GM19468 (cell line): ENCODE measurements around the gene STAP2.
A peak's percentile ranks its signal among the peaks of the same experiment; 100 is the strongest.
"Not testable (repeated sequence)": the region's sequence is repeated elsewhere in the genome, so short reads cannot be mapped to it uniquely, and the experiment has no call there.

ENCODE experiments used
- ATAC-seq: cut with Tn5 transposase; IDR thresholded peaks from one replicate; pipeline ENCODE4 v1.9.1; 2021; ENCODE audit warnings: mild to moderate bottlenecking, moderate library complexity, moderate number of reproducible peaks; ENCODE audit not compliant: unreplicated experiment; ENCODE audit errors: extremely low read depth

STAP2 gene

GRCh38 chr19:4359627-4360000, 21.0 kb upstream of the STAP2 start:
- no peak for ATAC-seq

GRCh38 chr19:4358709-4359626, 20.3 kb upstream of the STAP2 start:
- no peak for ATAC-seq

- no peak for ATAC-seq
Observed at GRCh38 chr19:4357921-4358326, 19.3 kb upstream of the STAP2 start.

- no peak for ATAC-seq
Observed at GRCh38 chr19:4357095-4357797, 18.6 kb upstream of the STAP2 start.

- no peak for ATAC-seq
Observed at GRCh38 chr19:4354897-4355296, 16.3 kb upstream of the STAP2 start.

GRCh38 chr19:4354282-4354681, 15.7 kb upstream of the STAP2 start:
- no peak for ATAC-seq

- no peak for ATAC-seq
Observed at GRCh38 chr19:4352701-4353121, 14.1 kb upstream of the STAP2 start.

- no peak for ATAC-seq
Observed at GRCh38 chr19:4350726-4351125, 12.1 kb upstream of the STAP2 start.

GRCh38 chr19:4350111-4350510, 11.5 kb upstream of the STAP2 start:
- no peak for ATAC-seq

GRCh38 chr19:4349225-4349624, 10.6 kb upstream of the STAP2 start:
- ATAC-seq = not testable (repeated sequence)

- no peak for ATAC-seq
Observed at GRCh38 chr19:4347521-4347920, 8.9 kb upstream of the STAP2 start.

- no peak for ATAC-seq
Observed at GRCh38 chr19:4346020-4346383, 7.4 kb upstream of the STAP2 start.

- no peak for ATAC-seq
Observed at GRCh38 chr19:4345342-4346019, 6.9 kb upstream of the STAP2 start.

GRCh38 chr19:4343370-4344307, 5.0 kb upstream of the STAP2 start, which contains the start of gene MPND:
MPND (plus strand) TSS chr19:4343562; CDS start chr19:4343594, 32 bp downstream.
- peak; percentile 9 for ATAC-seq

GRCh38 chr19:4342615-4343369, 4.2 kb upstream of the STAP2 start:
- ATAC-seq = peak; percentile 88

- no peak for ATAC-seq
Observed at GRCh38 chr19:4342314-4342614, 3.6 kb upstream of the STAP2 start.

- no peak for ATAC-seq
Observed at GRCh38 chr19:4337906-4338440, 654 bp downstream of the STAP2 start.

- ATAC-seq = no peak
Observed at GRCh38 chr19:4334929-4335570, 3.6 kb downstream of the STAP2 start.

- no peak for ATAC-seq
Observed at GRCh38 chr19:4329858-4330257, 8.8 kb downstream of the STAP2 start.
